Hypothalamus (tissue), 51 donors: ENCODE measurements around the gene SULT6B1.
"Not testable (repeated sequence)": the region's sequence is repeated elsewhere in the genome, so short reads cannot be mapped to it uniquely, and the experiment has no call there.

Experiments
- DNase-seq, 51 donors: peaks; one replicate each; lab custom pipeline; 2025; lab: John Stamatoyannopoulos, UW

Gene SULT6B1, protein sequence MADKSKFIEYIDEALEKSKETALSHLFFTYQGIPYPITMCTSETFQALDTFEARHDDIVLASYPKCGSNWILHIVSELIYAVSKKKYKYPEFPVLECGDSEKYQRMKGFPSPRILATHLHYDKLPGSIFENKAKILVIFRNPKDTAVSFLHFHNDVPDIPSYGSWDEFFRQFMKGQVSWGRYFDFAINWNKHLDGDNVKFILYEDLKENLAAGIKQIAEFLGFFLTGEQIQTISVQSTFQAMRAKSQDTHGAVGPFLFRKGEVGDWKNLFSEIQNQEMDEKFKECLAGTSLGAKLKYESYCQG

DNA sequence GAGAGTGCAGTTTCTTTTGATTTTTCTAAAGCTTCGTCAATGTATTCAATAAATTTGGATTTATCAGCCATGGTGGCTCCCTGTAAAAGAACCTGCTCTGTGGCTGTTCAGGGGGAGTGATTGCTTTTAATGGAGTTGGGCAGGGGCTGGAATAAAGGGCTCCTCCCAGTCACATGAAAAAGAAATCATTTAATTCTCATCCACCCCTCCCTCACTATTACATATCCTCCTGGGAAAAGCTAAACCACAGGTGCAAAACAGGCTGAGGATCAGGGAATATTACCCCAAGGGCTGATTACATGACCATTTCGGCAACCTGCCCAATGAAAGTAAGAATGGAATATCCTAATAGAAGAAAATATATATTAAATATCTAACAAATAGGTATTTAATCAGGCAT lies at the start of gene SULT6B1:
TSS of gene SULT6B1 (minus strand) at position 101 of the 400 bp plus-strand sequence. CDS start at position 71, 30 bp downstream.
- no peak for DNase-seq

DNA sequence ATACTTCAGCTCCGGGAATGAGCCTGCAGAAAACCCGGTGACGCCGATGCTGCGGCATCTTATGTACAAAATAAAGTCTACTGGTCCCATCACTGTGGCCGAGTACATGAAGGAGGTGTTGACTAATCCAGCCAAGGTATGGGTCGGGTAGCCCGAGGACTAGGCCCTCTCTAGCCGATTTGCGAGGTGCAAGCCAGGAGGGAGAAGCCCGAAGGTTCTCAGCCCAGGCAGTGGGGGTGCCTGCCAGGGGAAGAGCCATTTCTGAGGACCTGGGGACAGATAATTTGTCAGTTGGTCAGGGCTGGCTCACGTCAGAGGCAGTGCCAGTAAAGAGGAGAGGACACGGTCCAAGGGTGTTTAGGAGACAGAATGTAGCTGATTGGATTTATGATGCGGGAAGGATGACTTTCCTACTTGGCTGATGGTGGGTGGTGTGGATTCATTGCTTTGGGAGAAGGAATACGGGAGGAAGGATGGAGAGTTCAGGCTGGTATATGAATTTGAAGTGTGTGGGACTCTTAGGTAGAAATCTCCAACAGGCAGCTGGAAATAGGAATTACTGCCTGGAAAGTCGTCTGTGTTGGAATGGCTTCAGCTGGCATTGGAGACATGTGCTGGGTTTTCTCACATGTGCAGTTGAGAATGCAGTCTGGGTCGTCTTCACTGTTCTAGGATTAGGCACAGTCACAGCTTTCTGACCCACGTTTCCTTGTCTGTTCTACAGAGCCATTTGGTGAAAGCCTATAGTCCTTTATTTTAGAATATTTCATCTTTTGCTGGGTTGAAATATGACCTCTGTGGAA lies 43.9 kb upstream of the SULT6B1 start:
- peak in 10 of 51 donors; percentile 3 to 38 (median 18) for DNase-seq

DNA sequence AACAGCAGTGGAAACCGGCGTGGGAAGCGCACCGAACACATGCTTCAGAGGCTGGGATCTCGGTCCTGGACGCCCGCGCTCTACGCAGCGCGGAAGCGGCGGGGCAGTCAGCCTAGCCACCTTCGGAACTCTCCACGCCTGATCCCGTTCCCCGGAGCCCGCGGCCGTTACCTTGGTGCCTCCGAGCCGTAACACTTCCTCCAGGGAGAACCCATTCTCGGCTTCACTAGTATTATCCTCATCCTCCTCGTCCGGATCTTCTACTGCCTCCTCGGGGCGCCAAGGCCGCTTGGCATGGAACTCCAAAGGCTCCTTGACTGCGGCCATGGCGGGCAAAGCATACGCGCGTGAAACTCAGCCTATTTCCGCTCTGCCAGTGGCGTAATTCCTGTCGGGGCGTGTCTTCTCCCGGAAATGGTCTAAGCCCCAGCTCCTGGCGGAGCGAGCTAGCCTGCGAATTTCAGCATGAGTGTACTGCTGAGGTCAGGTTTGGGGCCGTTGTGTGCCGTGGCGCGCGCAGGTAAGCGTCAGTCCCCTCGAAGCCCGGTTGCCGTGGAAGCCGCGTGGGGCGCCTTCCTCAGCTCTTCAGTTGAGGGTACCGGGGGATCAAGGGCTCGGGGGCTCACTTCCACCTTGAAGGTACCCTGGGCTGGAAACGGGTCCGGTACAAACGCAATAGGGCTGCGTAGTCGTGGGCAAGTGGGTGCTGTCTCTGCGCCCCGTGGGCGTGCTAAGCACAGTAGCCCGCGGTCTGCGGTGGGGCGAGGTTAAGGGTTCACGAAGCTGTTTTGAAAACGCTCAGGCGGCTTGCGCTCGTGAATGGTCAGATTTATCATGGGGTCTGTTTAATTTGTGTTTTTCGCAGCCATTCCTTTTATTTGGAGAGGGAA lies 43.0 kb upstream of the SULT6B1 start, which contains the start of the genes CEBPZ and NDUFAF7:
TSS of gene CEBPZ (minus strand) at position 356 of the 890 bp plus-strand sequence. CDS start at position 327, 29 bp downstream.
TSS of gene NDUFAF7 (plus strand) at position 418 of the 890 bp plus-strand sequence. CDS start at position 466, 48 bp downstream.
- peak; percentile 39 to 95 (median 83) for DNase-seq

DNA sequence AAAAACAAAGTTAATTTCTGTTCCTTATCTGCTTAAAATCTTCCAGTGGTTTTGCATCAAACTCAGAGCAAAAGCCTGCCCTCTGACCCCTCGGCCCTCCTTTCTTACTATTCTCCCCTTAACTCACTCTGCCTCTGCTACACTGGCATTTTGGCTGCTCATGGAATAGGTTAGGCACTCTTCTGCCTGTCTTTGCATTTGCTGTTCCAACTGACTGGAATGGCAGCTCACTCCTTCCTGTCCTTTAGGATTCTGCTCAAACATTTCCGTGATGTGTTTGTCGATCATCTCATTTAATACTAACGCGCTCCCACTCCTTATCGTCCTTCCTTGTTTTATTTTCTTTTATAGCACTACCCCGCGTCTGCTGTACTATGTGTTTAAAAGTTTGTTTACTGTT lies 42.1 kb upstream of the SULT6B1 start:
- DNase-seq: no peak

DNA sequence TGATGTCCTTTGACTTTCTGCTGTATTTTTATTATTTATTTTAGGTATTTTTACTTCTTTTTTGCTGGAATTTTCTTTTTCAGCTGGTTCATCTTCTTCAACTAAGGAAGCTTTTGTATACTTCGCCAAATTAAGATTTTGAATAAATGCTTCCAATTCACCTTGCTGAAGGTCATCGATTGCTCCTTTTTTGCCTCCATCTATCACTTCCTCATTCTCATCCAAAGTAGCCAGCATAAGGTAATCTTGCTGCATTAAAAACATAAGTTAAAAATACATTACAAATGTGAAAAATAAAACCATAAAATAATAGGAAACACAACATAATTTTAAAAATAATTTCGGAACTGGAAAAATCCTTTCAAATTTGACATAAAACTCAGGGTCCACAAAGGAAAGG lies 40.3 kb upstream of the SULT6B1 start:
- no peak for DNase-seq

DNA sequence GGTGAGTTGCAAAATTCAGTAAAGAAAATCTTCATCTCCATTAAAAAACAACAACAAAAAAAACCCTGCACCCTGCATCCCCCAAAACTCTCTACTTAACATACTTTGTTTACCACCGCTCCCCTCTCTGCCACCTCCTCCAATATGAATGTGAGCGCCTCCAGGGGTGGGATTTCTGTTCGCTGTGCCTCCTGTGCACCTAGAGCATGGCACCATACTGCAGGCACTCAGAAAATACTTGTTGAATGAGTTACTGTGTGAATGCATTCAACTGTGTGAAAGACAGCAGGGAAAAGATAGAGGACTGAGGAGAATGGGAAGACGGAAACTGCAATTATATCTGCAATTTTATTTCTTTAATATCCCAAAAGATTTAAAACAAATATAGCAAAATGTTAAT lies 38.4 kb upstream of the SULT6B1 start:
- no peak for DNase-seq

DNA sequence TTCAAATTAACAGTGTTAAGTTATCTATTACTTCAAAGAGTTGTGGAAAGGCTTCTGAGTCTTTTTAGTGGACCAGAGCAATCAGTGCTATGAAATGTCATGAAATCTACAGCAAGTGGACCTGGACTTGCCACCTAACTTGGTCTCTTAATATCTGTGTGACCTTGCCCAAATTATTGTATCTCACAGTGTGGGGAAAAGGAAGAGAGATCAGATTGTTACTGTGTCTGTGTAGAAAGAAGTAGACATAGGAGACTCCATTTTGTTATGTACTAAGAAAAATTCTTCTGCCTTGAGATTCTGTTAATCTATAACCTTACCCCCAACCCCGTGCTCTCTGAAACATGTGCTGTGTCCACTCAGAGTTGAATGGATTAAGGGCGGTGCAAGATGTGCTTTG lies 36.7 kb upstream of the SULT6B1 start:
- DNase-seq: not testable (repeated sequence)

DNA sequence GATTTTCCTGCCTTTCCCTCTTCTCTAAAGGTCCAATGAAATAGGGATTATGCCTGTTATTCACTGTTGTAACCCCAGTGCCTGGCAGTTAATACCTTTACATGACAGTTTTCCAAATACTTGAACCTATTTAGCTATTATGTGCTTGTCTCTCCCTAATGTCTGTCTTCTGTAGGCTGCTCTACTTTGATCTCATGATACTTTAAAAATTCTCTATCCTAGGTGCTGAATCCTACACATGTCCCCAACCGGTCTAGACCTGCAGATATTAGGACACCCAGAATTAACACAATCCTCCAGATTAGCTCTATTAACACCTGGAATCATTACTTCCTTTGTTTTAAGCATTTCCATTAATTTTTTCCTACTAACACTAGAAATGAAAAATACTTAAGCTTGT lies 35.6 kb upstream of the SULT6B1 start:
- DNase-seq: no peak

DNA sequence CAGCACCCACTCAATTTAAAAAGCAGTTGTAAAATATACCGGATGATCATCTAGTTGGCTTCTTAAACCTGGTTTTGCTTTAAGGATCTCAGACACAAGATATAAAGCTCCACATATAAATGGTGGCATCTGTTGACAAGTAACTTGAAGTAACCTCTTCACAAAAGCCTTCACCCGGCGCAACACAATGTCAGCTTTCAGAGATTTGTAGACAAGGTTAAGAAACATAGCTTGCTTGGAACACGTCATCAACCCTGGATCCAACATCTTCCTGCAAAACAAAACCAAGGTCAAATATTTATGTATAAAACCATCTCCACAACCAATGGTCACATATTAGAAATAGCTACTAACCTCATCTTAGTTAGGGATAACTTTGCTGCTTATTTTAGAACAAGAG lies 34.7 kb upstream of the SULT6B1 start:
- DNase-seq: no peak

DNA sequence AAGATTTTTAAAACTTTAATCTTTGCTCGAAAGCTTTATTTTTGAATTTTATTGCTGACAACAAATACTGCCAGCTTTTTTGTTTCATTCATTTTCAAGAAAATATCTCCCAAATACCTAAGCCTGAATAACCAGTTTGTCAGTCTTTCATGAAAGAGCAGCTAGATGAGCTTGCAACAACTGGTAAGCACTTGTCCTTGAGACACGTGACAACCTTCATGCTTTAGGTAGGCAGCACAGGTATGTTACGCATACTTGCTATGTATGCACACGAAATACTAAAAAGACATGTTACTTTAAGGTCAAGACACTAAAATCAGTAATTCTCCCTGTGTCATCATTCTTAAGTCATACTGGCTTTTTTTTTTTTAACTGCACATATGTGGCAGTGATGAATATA lies 30.6 kb upstream of the SULT6B1 start:
- DNase-seq: no peak

DNA sequence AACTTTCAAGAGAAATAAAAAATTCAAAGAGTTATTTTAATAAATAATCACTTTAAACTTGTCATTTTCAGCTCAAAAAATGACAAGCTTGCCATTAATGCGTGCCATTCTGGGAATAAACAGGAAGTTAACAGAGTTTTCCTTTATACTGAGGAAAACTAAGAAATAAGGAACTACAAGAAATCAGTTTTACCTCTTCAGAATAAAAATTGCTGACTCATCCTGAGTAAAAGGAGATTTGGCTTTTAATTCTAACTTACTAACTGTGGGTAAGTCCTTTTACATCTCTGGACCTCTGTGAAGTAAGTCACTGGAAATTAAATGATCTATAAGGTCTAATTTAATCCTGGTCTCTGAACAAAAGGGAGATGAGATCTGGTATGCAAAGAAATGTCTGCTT lies 26.8 kb upstream of the SULT6B1 start:
- DNase-seq: no peak

DNA sequence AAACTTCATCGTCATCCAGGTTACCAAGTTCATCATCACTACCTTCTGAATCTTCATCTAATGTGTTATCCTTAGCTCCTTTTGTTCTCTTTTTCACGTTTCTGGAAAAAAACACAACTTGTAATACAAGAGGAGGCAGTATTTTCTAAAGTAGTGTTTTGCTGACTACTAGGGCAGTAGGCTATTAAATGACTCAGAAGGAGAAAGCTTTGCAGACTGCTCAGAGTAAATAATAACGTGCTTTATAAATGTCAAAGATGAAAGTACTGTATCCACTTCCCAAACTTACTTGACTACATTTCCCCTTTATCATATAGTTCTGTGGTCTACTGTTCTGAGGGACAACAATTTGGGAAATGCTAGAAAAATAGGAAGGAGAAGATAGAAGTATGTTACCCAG lies 23.5 kb upstream of the SULT6B1 start:
- no peak for DNase-seq

DNA sequence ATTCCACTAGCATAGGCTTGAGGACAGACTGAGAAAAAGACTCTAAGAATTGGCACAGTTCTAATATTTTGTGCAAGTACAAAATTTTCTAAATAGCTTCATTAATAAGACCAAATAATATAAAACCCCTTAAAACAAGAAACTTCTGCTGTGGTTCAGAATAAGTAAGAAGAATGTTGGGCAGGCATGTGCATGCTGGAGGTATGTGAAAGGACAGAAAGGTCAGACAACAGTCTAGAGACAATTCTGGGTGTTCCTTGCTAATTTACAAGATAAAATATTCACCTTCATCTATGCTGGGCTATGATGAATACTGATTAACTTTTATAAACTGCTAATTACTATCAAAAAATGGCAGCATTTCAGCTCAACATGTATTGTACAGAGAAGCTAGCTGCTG lies 22.7 kb upstream of the SULT6B1 start:
- no peak for DNase-seq

DNA sequence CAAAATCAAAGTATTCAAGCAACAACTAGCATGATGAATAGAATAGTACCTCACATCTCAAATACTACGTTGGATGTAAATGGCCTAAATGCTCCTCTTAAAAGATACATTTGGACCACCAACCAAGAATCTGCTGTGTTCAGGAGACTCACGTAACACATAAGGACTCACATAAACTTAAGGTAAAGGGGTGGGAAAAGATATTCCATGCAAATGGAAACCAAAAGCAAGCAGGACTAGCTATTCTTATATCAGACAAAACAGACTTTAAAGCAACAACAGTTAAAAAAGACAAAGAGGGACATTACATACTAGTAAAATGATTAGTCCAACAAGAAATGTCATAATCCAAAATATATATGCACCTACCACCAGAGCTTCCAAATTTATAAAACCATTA lies 18.3 kb upstream of the SULT6B1 start:
- not testable (repeated sequence) for DNase-seq

DNA sequence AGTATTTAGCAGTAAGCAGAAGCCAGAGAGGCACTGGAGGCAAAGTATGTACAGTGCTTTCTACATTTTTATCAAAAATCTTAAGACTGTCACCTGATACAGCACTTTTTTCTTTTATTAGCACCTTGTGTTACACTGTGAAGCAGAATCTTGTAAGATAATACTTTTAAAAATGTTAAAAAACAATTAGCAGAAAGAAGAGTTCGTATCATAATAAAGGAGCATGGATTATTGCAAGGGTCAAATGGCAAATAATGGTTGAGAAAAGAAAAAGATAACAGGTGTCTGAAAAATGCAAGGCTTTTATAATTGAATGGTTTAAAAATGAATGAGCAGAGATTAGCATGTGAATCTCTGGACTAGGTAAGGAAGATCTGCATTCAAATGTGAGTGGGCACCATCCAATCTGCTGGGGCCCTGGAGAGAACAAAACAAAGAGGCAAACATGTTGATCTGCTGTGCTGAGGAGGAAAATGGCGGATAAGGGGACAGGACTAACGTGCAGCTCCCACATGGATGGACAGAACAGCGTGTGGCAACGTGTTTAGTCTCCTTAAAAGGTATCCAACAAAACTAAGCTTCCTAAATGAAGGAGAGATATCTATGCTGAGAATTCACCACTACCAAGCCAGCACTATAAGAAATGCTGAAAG lies 17.3 kb upstream of the SULT6B1 start:
- DNase-seq: no peak

DNA sequence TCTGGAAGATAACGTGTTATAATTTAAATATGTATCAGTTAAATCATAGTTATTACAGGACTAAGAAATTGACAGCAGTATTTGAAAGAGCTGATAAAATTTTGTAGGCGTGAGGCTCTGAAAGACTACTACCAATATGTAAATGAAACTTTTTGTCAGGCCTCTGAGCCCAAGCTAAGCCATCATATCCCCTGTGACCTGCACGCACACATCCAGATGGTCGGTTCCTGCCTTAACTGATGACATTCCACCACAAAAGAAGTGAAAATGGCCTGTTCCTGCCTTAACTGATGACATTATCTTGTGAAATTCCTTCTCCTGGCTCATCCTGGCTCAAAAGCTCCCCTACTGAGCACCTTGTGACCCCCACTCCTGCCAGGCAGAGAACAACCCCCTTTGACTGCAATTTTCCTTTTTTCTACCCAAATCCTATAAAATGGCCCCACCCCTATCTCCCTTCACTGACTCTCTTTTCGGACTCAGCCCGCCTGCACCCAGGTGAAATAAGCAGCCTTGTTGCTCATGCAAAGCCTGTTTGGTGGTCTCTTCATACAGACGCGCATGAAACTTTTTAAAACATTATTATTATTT lies 16.7 kb upstream of the SULT6B1 start:
- DNase-seq: not testable (repeated sequence)

DNA sequence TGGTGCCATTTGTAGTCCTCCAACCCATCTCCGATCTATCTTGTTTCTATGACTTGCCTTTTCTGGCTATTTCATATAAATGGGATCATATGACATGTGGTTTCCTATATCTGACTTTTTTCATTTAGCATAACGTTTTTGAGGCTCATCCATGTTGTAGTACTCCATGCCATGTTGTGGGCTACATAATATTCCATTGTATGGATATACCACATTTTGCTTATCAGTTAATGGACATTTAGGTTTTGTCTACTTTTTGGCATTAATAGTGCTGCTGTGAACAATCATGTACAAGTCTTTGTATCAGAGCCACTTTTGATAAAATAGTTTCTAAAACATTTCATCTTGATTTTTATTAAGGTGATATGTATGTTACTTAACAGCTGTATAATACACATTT lies 15.2 kb upstream of the SULT6B1 start:
- DNase-seq: no peak

DNA sequence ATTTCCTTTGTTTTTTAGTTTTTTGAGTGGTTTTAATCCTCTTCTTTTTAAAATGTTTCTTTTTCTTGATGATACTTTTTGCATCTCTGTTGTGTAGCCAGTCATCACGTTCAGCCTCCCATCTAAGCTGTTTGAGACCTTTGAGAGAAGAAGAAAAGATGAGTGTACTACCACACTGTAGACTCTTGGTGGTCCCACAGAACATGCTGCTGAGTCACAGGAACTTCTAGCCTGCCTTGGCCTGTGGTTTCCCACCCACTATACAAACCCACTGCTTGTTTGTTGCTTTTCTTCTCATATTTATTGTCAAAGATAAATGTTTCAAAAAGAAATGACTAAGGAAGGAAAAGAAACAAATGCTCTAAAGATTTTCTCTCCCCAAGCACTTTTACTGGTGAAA lies 13.3 kb upstream of the SULT6B1 start:
- DNase-seq: no peak

DNA sequence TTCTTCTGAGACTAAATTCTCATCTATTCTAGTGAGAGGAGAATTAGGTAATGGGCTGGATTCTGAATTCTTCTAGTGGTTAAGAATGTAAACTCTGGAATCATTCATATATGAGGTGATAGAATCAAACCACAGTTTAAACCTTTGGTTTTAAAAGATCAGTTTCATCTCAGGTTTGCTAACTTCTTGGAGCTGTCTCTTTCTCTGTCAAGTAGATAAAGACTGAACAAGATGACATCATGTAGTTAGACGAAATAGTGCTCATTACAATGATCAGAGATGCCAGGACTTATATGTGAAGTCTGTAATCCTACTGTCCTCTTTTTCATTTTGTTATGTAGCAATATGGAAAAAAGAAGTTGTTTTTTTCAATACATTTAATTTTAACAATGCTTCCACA lies 12.7 kb upstream of the SULT6B1 start:
- no peak for DNase-seq

DNA sequence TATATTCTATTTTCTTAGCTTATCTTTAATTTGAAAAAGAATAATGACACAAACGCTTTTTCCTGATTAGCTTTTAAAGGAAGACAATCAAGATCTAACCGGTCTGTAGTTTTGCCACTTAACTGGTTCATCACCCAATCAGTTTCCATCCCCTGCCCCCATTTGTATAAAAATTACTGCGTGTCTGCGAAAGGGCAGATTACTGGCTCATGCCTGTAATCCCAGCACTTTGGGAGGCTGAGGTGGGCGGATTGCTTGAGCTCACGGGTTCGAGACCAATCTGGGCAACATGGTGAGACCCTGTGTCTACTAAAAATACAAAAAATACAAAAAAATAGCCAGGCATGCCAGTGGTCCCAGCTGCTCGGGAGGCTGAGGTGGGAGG lies 10.2 kb upstream of the SULT6B1 start:
- DNase-seq: no peak
